SK-N-SH treated with all-trans-retinoic acid at 6 μM for 48 hours (cell line): ENCODE data around the gene CDK6.

Experiments
- ATAC-seq: fragments of 200-7000 bp; cut with Tn5 transposase; 3 replicates; pipeline ENCODE4 v1.9.1; 2020; ENCODE audit warnings: mild to moderate bottlenecking, moderate library complexity
- ARNTL ChIP-seq: fragments of 450-650 bp; formaldehyde crosslinking; IDR thresholded peaks from 2 replicates; pipeline ENCODE4 v1.5.0; 2020; ENCODE audit warnings: low read depth, mild to moderate bottlenecking, moderate library complexity, borderline replicate concordance
- BACH2 ChIP-seq: fragments of 250-450 bp; sonication (Bioruptor Pico); IDR thresholded peaks from 2 replicates; pipeline ENCODE4 v1.9.0; 2021; ENCODE audit warnings: mild to moderate bottlenecking, borderline replicate concordance
- CREB5 ChIP-seq: fragments of 250-450 bp; sonication (Bioruptor Pico); IDR thresholded peaks from 2 replicates; pipeline ENCODE4 v1.5.1; 2020; ENCODE audit warnings: low read depth, mild to moderate bottlenecking, moderate library complexity
- CSRNP3 ChIP-seq: fragments of 250-450 bp; sonication (Bioruptor Pico); IDR thresholded peaks from 2 replicates; pipeline ENCODE4 v1.5.1; 2021; ENCODE audit warnings: mild to moderate bottlenecking, moderate library complexity
- GLIS3 ChIP-seq: fragments of 250-450 bp; sonication (Bioruptor Pico); IDR thresholded peaks from 2 replicates; pipeline ENCODE4 v1.5.0; 2020; ENCODE audit warnings: mild to moderate bottlenecking, moderate library complexity
- ISL1 ChIP-seq: fragments of 250-450 bp; sonication (Bioruptor Pico); IDR thresholded peaks from 2 replicates; pipeline ENCODE4 v2.1.2; 2022; ENCODE audit warnings: mild to moderate bottlenecking, moderate library complexity
- PATZ1 ChIP-seq: fragments of 250-450 bp; sonication (Bioruptor Pico); IDR thresholded peaks from 2 replicates; pipeline ENCODE4 v1.8.0; 2020; ENCODE audit warnings: mild to moderate bottlenecking, moderate library complexity, borderline replicate concordance
- POU6F1 ChIP-seq: fragments of 250-450 bp; sonication (Bioruptor Pico); IDR thresholded peaks from 2 replicates; pipeline ENCODE4 v1.8.0; 2021; ENCODE audit warnings: low read depth, mild to moderate bottlenecking, moderate library complexity, borderline replicate concordance
- RARB ChIP-seq: fragments of 250-450 bp; sonication (Bioruptor Pico); IDR thresholded peaks from 2 replicates; pipeline ENCODE4 v1.8.0; 2021; ENCODE audit warnings: mild to moderate bottlenecking, moderate library complexity
- TCF4 ChIP-seq: fragments of 250-450 bp; sonication (Bioruptor Pico); IDR thresholded peaks from 2 replicates; pipeline ENCODE4 v1.8.0; 2021; ENCODE audit warnings: mild to moderate bottlenecking, moderate library complexity, borderline replicate concordance
- TSHZ2 ChIP-seq: fragments of 250-450 bp; sonication (Bioruptor Pico); IDR thresholded peaks from 2 replicates; pipeline ENCODE4 v1.5.0; 2020; ENCODE audit warnings: mild to moderate bottlenecking, moderate library complexity
- ZFP30 ChIP-seq: fragments of 450-650 bp; formaldehyde crosslinking; IDR thresholded peaks from 2 replicates; pipeline ENCODE4 v1.5.0; 2022; ENCODE audit warnings: mild to moderate bottlenecking, moderate library complexity
- ZNF565 ChIP-seq: fragments of 450-650 bp; formaldehyde crosslinking; conservative IDR thresholded peaks from 2 replicates; pipeline ENCODE4 v1.5.0; 2020; ENCODE audit warnings: low read depth, mild to moderate bottlenecking, moderate library complexity
- ZNF70 ChIP-seq: fragments of 450-650 bp; formaldehyde crosslinking; IDR thresholded peaks from 2 replicates; pipeline ENCODE4 v1.5.0; 2020; ENCODE audit warnings: mild to moderate bottlenecking, moderate library complexity
- ZNF8 ChIP-seq: fragments of 450-650 bp; formaldehyde crosslinking; IDR thresholded peaks from 2 replicates; pipeline ENCODE4 v1.5.0; 2020; ENCODE audit warnings: mild to moderate bottlenecking, moderate library complexity

Gene CDK6

GRCh38 chr7:92720604-92721350, 115.6 kb downstream of the CDK6 start:
- no peak for ATAC-seq

More at GRCh38 chr7:92720604-92721350, 115.6 kb downstream of the CDK6 start:
- TF ChIP-seq CSRNP3 (CRISPR knock-in tag) (no peak), ARNTL (no peak), PATZ1 (no peak), POU6F1 (no peak), ZNF565 (no peak), ZNF8 (CRISPR knock-in tag) (no peak), BACH2 (no peak), TSHZ2 (CRISPR knock-in tag) (no peak), ZNF70 (no peak), GLIS3 (CRISPR knock-in tag) (no peak), RARB (CRISPR knock-in tag) (no peak), ZFP30 (CRISPR knock-in tag) (no peak), ISL1 (CRISPR knock-in tag) (no peak), CREB5 (no peak), TCF4 (CRISPR knock-in tag) (no peak)
